CD4-positive, CD25-positive, alpha-beta regulatory T cell (primary cell): Measurements from ENCODE around the gene HPS1. TPM values are rescaled to one million over a fixed set of nuclear protein-coding genes. Genes with fewer than 3 reads are reported as not detected.
A peak's percentile ranks its signal among the peaks of the same experiment; 100 is the strongest.

ENCODE experiments used
- ATAC-seq, 2 donors: fragments of 150-1000 bp; cut with Tn5 transposase; one replicate each; pipeline ENCODE4 v1.10.0; 2021; ENCODE audit warnings: low read depth in 2 of 2, moderate number of reproducible peaks in 2 of 2, moderate library complexity in 1 of 2
- DNase-seq, 3 donors: peaks; one replicate each; pipeline versions ENCODE4 v3.0.0 to v3.0.0-alpha.2; 2012 to 2022; ENCODE audit warnings: mixed read lengths in 1 of 3
- H3K27ac ChIP-seq: one replicate; pipeline ENCODE4 v1.7.0; 2013; ENCODE audit warnings: mild to moderate bottlenecking, low read length; ENCODE audit not compliant: insufficient read depth, poor library complexity, severe bottlenecking
- H3K27me3 ChIP-seq: one replicate; pipeline ENCODE4 v1.7.0; 2013; ENCODE audit warnings: low read length; ENCODE audit not compliant: control insufficient read depth, insufficient read depth
- H3K36me3 ChIP-seq: one replicate; pipeline ENCODE4 v1.7.0; 2013; ENCODE audit warnings: mild to moderate bottlenecking, low read length, moderate library complexity; ENCODE audit not compliant: control insufficient read depth, insufficient read depth
- H3K4me1 ChIP-seq: 2 replicates; pipeline ENCODE4 v1.7.0; 2013; ENCODE audit warnings: mild to moderate bottlenecking, low read length; ENCODE audit not compliant: insufficient read depth, control insufficient read depth, poor library complexity, severe bottlenecking
- H3K4me3 ChIP-seq: one replicate; pipeline ENCODE4 v1.7.0; 2013; ENCODE audit warnings: low read depth, mild to moderate bottlenecking, low read length, moderate library complexity
- H3K9me3 ChIP-seq, 2 experiments: 1 replicate in 1 of 2; 2 replicates in 1 of 2; pipeline ENCODE4 v1.7.0; 2013; ENCODE audit warnings: low read length in 2 of 2, mild to moderate bottlenecking in 1 of 2, moderate library complexity in 1 of 2; ENCODE audit not compliant: control insufficient read depth in 2 of 2
- H3K27ac Mint-ChIP-seq, 3 donors: one replicate each; pipeline ENCODE4 v1.8.0; 2020 to 2022; ENCODE audit warnings: mild to moderate bottlenecking in 3 of 3, mixed read lengths in 3 of 3, moderate library complexity in 2 of 3
- H3K27me3 Mint-ChIP-seq: one replicate; pipeline ENCODE4 v1.8.0; 2022; ENCODE audit warnings: mild to moderate bottlenecking, mixed read lengths
- H3K36me3 Mint-ChIP-seq: one replicate; pipeline ENCODE4 v1.8.0; 2020; ENCODE audit warnings: mixed read lengths
- H3K4me1 Mint-ChIP-seq, 4 donors: one replicate each; pipeline ENCODE4 v1.8.0; 2020 to 2022; ENCODE audit warnings: mixed read lengths in 4 of 4, mild to moderate bottlenecking in 1 of 4
- H3K4me3 Mint-ChIP-seq, 4 donors: one replicate each; pipeline ENCODE4 v1.8.0; 2020 to 2022; ENCODE audit warnings: mild to moderate bottlenecking in 4 of 4, mixed read lengths in 4 of 4, moderate library complexity in 3 of 4
- H3K9me3 Mint-ChIP-seq, 7 donors: one replicate each; pipeline ENCODE4 v1.8.0; 2020 to 2022; ENCODE audit warnings: mixed read lengths in 7 of 7, mild to moderate bottlenecking in 3 of 7, moderate library complexity in 2 of 7
- polyA plus RNA-seq, 4 donors: library from polyadenylated mRNA; unstranded; fragments of 300-500 nt; fragmentation: Illumina TruSeq; gene quantifications; one replicate each; pipeline ENCODE4 v1.2.3, GENCODE V29; 2021
- total RNA-seq: library from RNA; stranded (reverse); gene quantifications from one replicate; pipeline ENCODE4 v1.2.3, GENCODE V29; 2022

Gene HPS1
- total and polyA plus RNA-seq, 5 donors from 2014 or later = 65.2 to 88.5 (median 76.7) TPM

GRCh38 chr10:98407017-98407743 lies 39.6 kb downstream of the HPS1 start:
- Mint-ChIP-seq H3K4me3 (peak overlapping the region in 1 of 4 donors; percentile 69), H3K36me3 (peaks cover 18% of the 10 kb centered on the region)

GRCh38 chr10:98405422-98405821 lies 41.3 kb downstream of the HPS1 start:
- Histone ChIP-seq H3K36me3 (no peaks in the 10 kb centered on the region), H3K4me3 (no peak overlapping the region), H3K27ac (no peak overlapping the region), H3K27me3 (no peaks in the 10 kb centered on the region), H3K9me3 (no peaks in the 10 kb centered on the region), H3K4me1 (no peaks in the 10 kb centered on the region)
- no peak for ATAC-seq
- Mint-ChIP-seq H3K9me3 (no peaks in the 10 kb centered on the region), H3K27ac (peak overlapping the region in 1 of 3 donors; percentile 67), H3K4me3 (no peak overlapping the region), H3K27me3 (no peaks in the 10 kb centered on the region), H3K4me1 (peaks cover 6 to 13% (median 11%) of the 10 kb centered on the region in 4 donors), H3K36me3 (peaks cover 19% of the 10 kb centered on the region)
- DNase-seq = no peak

More at GRCh38 chr10:98407017-98407743, 39.6 kb downstream of the HPS1 start:
- DNase-seq (no peak), ATAC-seq (no peak)
- Histone ChIP-seq H3K27me3 (no peaks in the 10 kb centered on the region), H3K4me3 (no peak overlapping the region), H3K9me3 (no peaks in the 10 kb centered on the region), H3K36me3 (no peaks in the 10 kb centered on the region), H3K4me1 (no peaks in the 10 kb centered on the region), H3K27ac (no peak overlapping the region)
- H3K4me1 Mint-ChIP-seq = peaks cover 9 to 13% (median 10%) of the 10 kb centered on the region in 4 donors
- no peak overlapping the region for H3K27ac Mint-ChIP-seq
- H3K9me3 Mint-ChIP-seq = no peaks in the 10 kb centered on the region
- no peaks in the 10 kb centered on the region for H3K27me3 Mint-ChIP-seq

DNA sequence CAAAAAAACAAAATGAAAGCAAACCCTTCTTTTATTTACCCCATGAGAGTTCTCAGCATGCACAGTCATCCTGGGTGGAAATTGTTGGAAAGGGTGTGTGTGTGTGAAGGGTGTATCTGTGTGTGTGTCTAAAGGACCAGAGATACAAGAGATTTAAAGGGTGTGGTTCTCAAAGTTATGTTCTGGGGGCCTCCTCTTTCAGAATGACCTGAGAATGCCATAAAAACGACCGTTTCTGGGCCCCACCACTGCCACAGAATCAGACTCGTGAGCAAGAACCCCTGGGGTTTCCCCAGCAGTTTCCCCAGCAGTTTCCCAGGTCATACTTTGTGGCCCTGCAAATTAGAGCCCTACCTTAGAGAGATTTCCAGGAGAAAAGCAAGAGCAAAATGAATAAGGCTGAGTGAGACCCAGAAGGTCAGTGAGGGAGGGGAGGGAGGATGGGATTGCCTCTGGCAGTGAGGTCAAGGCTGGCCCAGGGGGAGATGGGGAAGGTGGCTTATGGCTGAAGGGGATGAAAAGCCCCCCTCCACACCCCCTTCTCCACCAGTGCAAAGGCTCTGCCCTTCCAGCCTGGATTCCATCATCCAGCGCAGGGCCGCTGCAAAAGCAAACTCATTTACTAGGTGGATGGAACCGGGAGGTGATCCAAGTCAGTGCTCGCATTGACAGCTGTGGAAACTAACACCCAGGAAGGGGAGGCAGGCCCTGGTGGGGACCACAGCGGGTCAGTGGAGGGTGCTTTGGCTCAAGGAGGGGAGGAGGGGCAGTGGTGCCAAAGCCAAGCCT lies 42.0 kb downstream of the HPS1 start:
- H3K4me1 Mint-ChIP-seq = peaks cover 6 to 14% (median 11%) of the 10 kb centered on the region in 4 donors
- ATAC-seq (no peak), DNase-seq (peak in 1 of 3 donors; percentile 55)
- Histone ChIP-seq H3K9me3 (no peaks in the 10 kb centered on the region), H3K27ac (no peak overlapping the region), H3K36me3 (no peaks in the 10 kb centered on the region), H3K27me3 (no peaks in the 10 kb centered on the region), H3K4me1 (no peaks in the 10 kb centered on the region), H3K4me3 (peak overlapping the region; percentile 26)
- peak overlapping the region in 1 of 3 donors; percentile 75 for H3K27ac Mint-ChIP-seq
- H3K4me3 Mint-ChIP-seq = peak overlapping the region in 1 of 4 donors; percentile 27
- H3K36me3 Mint-ChIP-seq = peaks cover 19% of the 10 kb centered on the region
- no peaks in the 10 kb centered on the region for H3K9me3 Mint-ChIP-seq
- H3K27me3 Mint-ChIP-seq = no peaks in the 10 kb centered on the region

GRCh38 chr10:98403812-98404504 lies 42.8 kb downstream of the HPS1 start:
- Mint-ChIP-seq H3K27me3 (no peaks in the 10 kb centered on the region), H3K27ac (peak overlapping the region in 2 of 3 donors; percentile 10 to 53)

DNA sequence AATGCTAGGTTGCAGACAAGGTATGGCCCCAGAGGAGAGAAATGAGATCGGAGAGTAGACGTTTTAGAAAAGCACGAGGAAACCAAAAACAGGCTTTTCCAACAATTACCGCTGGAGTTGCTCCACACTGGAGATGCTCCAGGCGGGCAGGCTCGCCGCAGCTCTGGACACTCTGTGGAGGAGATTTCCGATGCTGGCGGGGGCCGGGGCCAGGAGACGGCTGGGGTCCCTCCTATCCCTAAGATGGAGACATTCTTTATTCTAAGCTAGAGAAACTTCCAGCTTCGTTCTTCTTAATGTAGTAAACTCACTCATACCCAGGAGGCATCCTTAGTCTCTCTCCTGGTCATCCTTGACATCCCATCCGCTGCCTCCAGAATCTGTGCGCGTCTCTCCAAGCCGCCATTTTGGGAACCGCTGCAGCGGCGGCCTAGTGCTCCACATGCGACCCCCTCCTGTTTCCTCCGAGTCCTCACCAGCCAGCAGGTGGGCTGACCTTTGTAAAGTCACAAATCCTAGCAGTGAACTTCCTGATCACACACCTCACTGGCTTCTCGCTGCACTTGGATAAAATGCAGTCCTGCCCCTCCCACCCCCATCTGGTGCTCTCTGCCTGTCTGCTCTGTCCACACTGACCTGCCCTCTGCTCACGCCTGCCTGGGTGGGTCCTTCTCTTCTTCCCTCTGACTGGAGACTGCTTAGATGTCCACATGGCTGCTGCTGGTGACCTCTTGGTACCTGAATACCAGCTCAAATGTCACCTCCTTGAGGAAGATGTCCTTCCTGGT lies 43.6 kb downstream of the HPS1 start:
- H3K9me3 Mint-ChIP-seq = no peaks in the 10 kb centered on the region
- H3K27ac Mint-ChIP-seq = peak overlapping the region in 2 of 3 donors; percentile 10 to 53
- H3K27me3 ChIP-seq = no peaks in the 10 kb centered on the region
- H3K36me3 ChIP-seq = no peaks in the 10 kb centered on the region
- DNase-seq (no peak), ATAC-seq (no peak)
- H3K27me3 Mint-ChIP-seq = no peaks in the 10 kb centered on the region
- peaks cover 14% of the 10 kb centered on the region for H3K36me3 Mint-ChIP-seq
- no peak overlapping the region for H3K4me3 Mint-ChIP-seq
- no peak overlapping the region for H3K27ac ChIP-seq
- peaks cover 3 to 14% (median 11%) of the 10 kb centered on the region in 4 donors for H3K4me1 Mint-ChIP-seq
- no peaks in the 10 kb centered on the region for H3K9me3 ChIP-seq
- H3K4me1 ChIP-seq = no peaks in the 10 kb centered on the region
- no peak overlapping the region for H3K4me3 ChIP-seq

More at GRCh38 chr10:98403812-98404504, 42.8 kb downstream of the HPS1 start:
- Mint-ChIP-seq H3K36me3 (peaks cover 15% of the 10 kb centered on the region), H3K4me3 (peak overlapping the region in 1 of 4 donors; percentile 11), H3K4me1 (peaks cover 3 to 14% (median 11%) of the 10 kb centered on the region in 4 donors), H3K9me3 (no peaks in the 10 kb centered on the region)
- Histone ChIP-seq H3K27ac (no peak overlapping the region), H3K27me3 (no peaks in the 10 kb centered on the region), H3K4me1 (no peaks in the 10 kb centered on the region), H3K9me3 (no peaks in the 10 kb centered on the region), H3K4me3 (peak overlapping the region; percentile 26), H3K36me3 (no peaks in the 10 kb centered on the region)
- DNase-seq = peak in 1 of 3 donors; percentile 61
- ATAC-seq = no peak

DNA sequence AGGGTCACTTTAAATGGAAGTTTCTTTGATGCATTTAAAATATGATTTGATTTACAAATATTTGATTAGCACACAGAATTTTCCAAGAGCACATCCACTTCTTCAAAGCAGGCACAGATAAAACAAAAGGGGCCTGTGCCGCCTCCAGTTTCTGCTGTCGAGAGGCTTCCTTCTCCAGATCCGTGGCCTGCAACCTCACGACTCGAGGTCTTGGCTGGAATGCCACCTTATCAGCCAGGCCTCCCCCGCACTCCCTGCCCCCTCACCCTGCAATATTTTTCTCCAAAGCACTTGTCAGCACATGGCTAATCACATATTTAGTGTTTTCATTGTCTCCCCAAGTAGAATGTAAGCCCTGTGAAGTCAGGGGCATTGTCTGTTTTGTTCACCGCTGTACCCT lies 44.3 kb downstream of the HPS1 start:
- no peak overlapping the region for H3K4me3 Mint-ChIP-seq
- H3K36me3 ChIP-seq = no peaks in the 10 kb centered on the region
- H3K4me3 ChIP-seq = no peak overlapping the region
- DNase-seq (no peak), ATAC-seq (no peak)
- no peaks in the 10 kb centered on the region for H3K9me3 Mint-ChIP-seq
- peaks cover 3 to 14% (median 11%) of the 10 kb centered on the region in 4 donors for H3K4me1 Mint-ChIP-seq
- H3K27me3 Mint-ChIP-seq = no peaks in the 10 kb centered on the region
- H3K36me3 Mint-ChIP-seq = peaks cover 14% of the 10 kb centered on the region
- no peak overlapping the region for H3K27ac Mint-ChIP-seq
- no peak overlapping the region for H3K27ac ChIP-seq
- H3K4me1 ChIP-seq = no peaks in the 10 kb centered on the region
- H3K27me3 ChIP-seq = no peaks in the 10 kb centered on the region
- H3K9me3 ChIP-seq = no peaks in the 10 kb centered on the region

DNA sequence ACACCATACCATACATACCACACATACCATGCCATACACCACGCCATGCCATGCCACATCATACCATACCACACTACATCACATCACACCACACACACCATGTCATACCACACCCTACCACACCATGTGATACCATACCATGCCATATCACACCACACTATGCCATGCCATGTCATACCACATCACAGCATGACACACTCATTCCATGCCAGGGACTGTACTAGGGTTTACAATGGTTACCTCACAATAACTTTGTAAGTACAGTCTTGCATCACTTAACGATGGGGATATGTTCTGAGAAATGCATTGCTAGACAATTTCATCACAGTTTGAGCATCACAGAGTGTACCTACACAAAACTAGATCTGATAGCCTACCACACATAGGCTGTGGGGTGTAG lies 46.3 kb downstream of the HPS1 start:
- peak overlapping the region in 1 of 3 donors; percentile 35 for H3K27ac Mint-ChIP-seq
- peaks cover 27% of the 10 kb centered on the region for H3K36me3 Mint-ChIP-seq
- H3K27me3 Mint-ChIP-seq = no peaks in the 10 kb centered on the region
- Histone ChIP-seq H3K4me1 (no peaks in the 10 kb centered on the region), H3K27me3 (no peaks in the 10 kb centered on the region), H3K36me3 (no peaks in the 10 kb centered on the region), H3K27ac (no peak overlapping the region), H3K9me3 (no peaks in the 10 kb centered on the region), H3K4me3 (no peak overlapping the region)
- peak in 1 of 2 donors; percentile 18 for ATAC-seq
- no peaks in the 10 kb centered on the region for H3K9me3 Mint-ChIP-seq
- no peak for DNase-seq
- H3K4me3 Mint-ChIP-seq = no peak overlapping the region
- peaks cover 3 to 14% (median 11%) of the 10 kb centered on the region in 4 donors for H3K4me1 Mint-ChIP-seq
